Erythroblast (primary cell): ENCODE measurements around the gene NEO1.

ENCODE experiments used
- GATA1 ChIP-seq: IDR thresholded peaks from 2 replicates; pipeline ENCODE4 v1.6.1; 2011; ENCODE audit warnings: low read depth, mild to moderate bottlenecking, control low read depth, low read length, moderate library complexity
- POLR2A ChIP-seq: IDR thresholded peaks from 2 replicates; pipeline ENCODE4 v1.6.1; 2011; ENCODE audit warnings: mild to moderate bottlenecking, low read length

GRCh38 chr15:73023071-73023470, 29.2 kb upstream of the NEO1 start:
- TF ChIP-seq POLR2A (no peak), GATA1 (no peak)
